Choroid plexus epithelial cell (primary cell): ENCODE measurements around the gene PNMT.

Experiments
- DNase-seq: peaks from one replicate; pipeline ENCODE4 v3.0.0-alpha.2; 2010; ENCODE audit warnings: low read depth
- H3K4me3 ChIP-seq: 2 replicates; pipeline ENCODE4 v1.5.1; 2011; ENCODE audit warnings: low read depth, mild to moderate bottlenecking, control low read depth, low read length, moderate library complexity
- TF ChIP-seq, protein P1 (sequence below): conservative IDR thresholded peaks from 2 replicates; pipeline ENCODE4 v1.5.1; 2011; ENCODE audit warnings: low read depth, mild to moderate bottlenecking, control low read depth, inconsistent platforms, low read length, moderate library complexity

Gene PNMT

DNA sequence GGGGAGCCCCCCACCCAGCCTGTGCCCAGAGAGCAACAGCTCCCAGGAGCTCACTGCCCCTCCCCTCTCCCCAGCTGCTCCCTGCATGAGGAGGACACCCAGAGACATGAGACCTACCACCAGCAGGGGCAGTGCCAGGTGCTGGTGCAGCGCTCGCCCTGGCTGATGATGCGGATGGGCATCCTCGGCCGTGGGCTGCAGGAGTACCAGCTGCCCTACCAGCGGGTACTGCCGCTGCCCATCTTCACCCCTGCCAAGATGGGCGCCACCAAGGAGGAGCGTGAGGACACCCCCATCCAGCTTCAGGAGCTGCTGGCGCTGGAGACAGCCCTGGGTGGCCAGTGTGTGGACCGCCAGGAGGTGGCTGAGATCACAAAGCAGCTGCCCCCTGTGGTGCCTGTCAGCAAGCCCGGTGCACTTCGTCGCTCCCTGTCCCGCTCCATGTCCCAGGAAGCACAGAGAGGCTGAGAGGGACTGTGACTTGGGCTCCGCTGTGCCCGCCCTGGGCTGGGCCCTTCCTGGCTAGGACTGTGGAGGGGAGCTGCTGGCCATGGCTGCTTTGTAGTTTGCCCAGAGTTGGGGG is 2.5 kb upstream of the PNMT start:
- TF ChIP-seq, protein P1, sequence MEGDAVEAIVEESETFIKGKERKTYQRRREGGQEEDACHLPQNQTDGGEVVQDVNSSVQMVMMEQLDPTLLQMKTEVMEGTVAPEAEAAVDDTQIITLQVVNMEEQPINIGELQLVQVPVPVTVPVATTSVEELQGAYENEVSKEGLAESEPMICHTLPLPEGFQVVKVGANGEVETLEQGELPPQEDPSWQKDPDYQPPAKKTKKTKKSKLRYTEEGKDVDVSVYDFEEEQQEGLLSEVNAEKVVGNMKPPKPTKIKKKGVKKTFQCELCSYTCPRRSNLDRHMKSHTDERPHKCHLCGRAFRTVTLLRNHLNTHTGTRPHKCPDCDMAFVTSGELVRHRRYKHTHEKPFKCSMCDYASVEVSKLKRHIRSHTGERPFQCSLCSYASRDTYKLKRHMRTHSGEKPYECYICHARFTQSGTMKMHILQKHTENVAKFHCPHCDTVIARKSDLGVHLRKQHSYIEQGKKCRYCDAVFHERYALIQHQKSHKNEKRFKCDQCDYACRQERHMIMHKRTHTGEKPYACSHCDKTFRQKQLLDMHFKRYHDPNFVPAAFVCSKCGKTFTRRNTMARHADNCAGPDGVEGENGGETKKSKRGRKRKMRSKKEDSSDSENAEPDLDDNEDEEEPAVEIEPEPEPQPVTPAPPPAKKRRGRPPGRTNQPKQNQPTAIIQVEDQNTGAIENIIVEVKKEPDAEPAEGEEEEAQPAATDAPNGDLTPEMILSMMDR = peak; percentile 4
- H3K4me3 ChIP-seq = no peak overlapping the region
- no peak for DNase-seq

DNA sequence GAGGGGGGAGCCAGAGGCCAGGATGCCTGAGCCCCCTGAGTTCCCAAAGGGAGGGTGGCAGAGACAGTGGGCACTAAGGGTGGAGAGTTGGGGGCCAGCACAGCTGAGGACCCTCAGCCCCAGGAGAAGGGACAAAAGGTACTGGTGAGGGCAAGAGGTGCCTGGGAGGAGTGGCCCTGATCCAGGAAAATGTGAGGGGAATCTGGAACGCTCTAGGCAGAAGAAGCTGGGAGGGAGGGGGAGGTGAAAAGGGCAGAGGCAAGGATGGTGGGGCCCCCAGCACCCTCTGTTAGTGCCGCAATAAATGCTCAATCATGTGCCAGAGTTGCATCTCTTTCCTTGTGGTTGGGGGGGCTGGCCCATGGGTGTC is 2.0 kb upstream of the PNMT start:
- no peak for DNase-seq
- TF ChIP-seq, protein P1 = no peak

DNA sequence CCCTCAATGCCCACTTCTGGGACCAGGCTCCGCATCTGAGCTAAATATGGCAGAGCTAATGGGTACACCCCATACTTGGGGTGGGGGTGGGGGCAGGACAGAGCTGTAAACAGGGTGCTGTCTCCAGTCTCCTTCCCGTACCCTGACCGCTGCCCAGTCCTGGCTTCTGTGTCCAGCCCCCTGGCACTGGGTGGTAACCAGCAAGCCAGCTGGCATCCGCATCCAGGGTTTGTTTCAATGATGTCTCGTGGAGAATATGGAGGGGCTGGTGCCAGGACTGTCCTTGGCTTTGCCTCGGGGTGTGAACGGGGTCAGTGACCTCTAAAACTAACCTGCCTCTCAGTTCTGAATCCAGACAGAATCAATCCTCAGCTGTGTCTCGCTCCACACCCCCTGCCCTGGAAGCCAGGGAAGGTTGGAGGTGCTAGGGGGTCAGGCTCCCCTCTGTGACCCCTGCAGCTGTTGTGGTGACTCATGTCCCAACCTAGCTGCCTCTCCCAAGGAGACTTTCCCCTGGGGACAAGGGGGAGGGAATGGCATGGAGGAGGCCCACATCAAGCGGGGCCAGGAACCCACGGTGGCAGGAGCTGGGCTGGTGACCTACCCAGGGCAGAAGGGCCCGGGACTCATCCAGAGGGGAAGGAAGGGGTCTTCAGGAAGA is 1.5 kb upstream of the PNMT start:
- TF ChIP-seq, protein P1 = no peak
- H3K4me3 ChIP-seq = no peak overlapping the region

More for the DNA sequence above, 2.0 kb upstream of the PNMT start:
- H3K4me3 ChIP-seq = no peak overlapping the region

DNA sequence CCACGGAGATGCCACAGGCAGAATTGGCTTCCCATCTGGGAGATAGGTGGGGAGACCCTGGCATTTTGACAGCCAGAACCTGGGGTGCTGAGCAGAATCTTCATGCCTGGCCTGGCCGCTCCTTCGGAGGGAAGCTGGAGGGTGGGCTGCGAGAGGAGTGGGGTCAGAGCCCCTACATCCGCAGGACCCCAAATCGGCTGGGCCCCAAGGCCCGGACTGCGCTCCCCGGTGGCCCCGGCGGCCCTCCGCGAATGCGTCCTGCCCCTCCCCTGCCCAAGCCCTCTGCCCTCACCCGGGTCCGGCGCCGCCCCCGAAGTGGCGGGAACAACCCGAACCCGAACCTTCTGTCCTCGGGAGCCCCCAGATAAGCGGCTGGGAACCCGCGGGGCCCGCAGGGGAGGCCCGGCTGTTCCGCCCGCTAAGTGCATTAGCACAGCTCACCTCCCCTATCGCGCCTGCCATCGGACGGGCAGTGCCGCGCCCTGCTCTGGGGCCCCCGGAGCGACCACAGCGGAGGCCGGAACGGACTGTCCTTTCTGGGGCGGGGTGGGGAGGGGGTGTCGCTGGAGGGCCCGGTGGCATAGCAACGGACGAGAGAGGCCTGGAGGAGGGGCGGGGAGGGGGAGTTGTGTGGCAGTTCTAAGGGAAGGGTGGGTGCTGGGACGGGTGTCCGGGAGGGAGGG is 850 bp upstream of the PNMT start:
- no peak overlapping the region for H3K4me3 ChIP-seq
- TF ChIP-seq, protein P1 = no peak
- DNase-seq = no peak

More for the DNA sequence above, 1.5 kb upstream of the PNMT start:
- no peak for DNase-seq

DNA sequence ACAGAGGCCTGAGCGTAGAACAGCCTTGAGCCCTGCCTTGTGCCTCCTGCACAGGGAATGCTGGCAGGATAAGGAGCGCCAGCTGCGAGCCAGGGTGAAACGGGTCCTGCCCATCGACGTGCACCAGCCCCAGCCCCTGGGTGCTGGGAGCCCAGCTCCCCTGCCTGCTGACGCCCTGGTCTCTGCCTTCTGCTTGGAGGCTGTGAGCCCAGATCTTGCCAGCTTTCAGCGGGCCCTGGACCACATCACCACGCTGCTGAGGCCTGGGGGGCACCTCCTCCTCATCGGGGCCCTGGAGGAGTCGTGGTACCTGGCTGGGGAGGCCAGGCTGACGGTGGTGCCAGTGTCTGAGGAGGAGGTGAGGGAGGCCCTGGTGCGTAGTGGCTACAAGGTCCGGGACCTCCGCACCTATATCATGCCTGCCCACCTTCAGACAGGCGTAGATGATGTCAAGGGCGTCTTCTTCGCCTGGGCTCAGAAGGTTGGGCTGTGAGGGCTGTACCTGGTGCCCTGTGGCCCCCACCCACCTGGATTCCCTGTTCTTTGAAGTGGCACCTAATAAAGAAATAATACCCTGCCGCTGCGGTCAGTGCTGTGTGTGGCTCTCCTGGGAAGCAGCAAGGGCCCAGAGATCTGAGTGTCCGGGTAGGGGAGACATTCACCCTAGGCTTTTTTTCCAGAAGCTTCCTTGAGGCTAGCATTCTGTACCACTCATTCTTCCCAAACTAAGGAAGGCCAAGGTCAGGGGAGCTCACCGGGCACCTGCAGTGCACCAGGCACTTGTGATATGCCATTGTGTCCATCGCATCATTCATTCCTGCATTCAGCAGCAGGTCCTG is 1.9 kb downstream of the PNMT start:
- DNase-seq = no peak
- H3K4me3 ChIP-seq = no peak overlapping the region
- TF ChIP-seq, protein P1 = no peak

DNA sequence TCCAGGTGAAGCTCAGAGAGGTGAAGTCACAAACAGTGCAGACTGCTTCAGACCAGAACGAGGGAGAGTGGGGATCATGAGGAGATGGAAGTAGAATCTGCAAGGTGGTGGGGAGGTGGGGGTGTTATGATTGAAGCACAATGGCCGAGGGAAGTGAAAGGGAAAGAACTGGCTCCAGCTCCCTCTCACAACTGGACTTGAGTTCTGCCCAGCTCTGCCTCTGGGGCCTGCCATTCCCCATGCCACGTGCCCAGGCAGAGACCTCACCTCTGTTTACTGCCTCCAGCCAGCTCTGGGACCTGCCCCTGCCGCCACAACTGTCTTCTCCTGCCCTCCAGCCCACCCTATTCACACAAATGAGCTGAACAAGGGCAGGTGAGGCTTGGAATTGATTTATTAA is 2.5 kb downstream of the PNMT start:
- DNase-seq = no peak
- H3K4me3 ChIP-seq = no peak overlapping the region
- TF ChIP-seq, protein P1 = no peak
